AG04449 (cell line): ENCODE data around the gene ALPK3.

Experiments
- CTCF ChIA-PET: fragments of 350-600 bp; formaldehyde crosslinking; extraction: SDS; loops from one replicate; lab custom pipeline; 2021; ENCODE audit warnings: antibody characterized with exemption; lab: Yijun Ruan, JAX
- POLR2A ChIA-PET: fragments of 400-600, 350-600 bp; formaldehyde crosslinking; extraction: SDS; loops from one replicate; lab custom pipeline; 2020; ENCODE audit warnings: antibody characterized with exemption, inconsistent platforms; lab: Yijun Ruan, JAX
- DNase-seq: peaks from one replicate; pipeline ENCODE4 v3.0.0-alpha.2; 2010; ENCODE audit warnings: low read depth, low spot score
- H3K4me3 ChIP-seq: 2 replicates; pipeline ENCODE4 v1.5.1; 2011; ENCODE audit warnings: low read depth, mild to moderate bottlenecking, control low read depth, low read length
- TF ChIP-seq, protein P1 (sequence below): IDR thresholded peaks from one replicate; pipeline ENCODE4 v1.5.1; 2011; ENCODE audit warnings: mild to moderate bottlenecking, moderate library complexity, low read length, control low read depth, inconsistent platforms; ENCODE audit not compliant: insufficient read depth; ENCODE audit errors: missing control alignments

The ALPK3 gene

DNA sequence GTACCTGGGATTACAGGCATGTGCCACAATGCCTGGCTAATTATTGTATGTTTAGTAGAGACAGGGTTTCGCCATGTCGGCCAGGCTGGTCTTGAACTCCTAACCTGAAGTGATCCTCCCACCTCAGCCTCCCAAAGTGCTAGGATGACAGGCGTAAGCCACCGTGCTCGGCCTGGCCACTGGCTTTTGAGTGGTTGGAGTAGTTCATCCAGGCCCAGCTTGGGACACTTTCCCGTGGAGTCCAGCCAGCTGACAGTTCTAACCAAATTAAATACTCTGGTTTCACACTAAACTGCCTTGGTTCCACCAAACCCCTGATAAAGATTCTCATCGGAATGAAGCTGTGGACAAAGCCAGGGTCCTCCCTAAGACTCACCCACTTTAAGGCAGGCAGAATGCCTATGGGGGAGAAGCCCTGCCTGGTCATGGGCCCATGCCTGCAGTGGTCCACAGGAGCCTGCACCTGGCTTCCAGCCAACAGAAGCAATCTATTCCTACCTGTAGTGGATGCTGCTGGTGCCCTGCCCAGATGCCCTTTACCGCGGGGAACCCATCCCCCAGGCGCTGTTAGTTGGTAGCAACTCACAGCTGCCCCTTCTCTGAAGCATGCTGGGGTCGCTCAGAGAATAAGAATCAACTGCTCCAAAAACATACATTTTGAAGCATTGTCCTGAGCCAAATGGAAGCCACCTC, 62.1 kb downstream of the ALPK3 start:
- CTCF ChIA-PET, result interaction anchor here (0.9 to 3.6 kb wide), 11 partner anchors 11 to 291 kb away, joined by 3 to 20 read pairs (median 4); partner anchors contain the start of gene ZSCAN2
- POLR2A ChIA-PET, result no interaction called here
- DNase-seq, result no peak
- TF ChIP-seq, protein P1, sequence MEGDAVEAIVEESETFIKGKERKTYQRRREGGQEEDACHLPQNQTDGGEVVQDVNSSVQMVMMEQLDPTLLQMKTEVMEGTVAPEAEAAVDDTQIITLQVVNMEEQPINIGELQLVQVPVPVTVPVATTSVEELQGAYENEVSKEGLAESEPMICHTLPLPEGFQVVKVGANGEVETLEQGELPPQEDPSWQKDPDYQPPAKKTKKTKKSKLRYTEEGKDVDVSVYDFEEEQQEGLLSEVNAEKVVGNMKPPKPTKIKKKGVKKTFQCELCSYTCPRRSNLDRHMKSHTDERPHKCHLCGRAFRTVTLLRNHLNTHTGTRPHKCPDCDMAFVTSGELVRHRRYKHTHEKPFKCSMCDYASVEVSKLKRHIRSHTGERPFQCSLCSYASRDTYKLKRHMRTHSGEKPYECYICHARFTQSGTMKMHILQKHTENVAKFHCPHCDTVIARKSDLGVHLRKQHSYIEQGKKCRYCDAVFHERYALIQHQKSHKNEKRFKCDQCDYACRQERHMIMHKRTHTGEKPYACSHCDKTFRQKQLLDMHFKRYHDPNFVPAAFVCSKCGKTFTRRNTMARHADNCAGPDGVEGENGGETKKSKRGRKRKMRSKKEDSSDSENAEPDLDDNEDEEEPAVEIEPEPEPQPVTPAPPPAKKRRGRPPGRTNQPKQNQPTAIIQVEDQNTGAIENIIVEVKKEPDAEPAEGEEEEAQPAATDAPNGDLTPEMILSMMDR, result no peak
- H3K4me3 ChIP-seq, result no peak overlapping the region

DNA sequence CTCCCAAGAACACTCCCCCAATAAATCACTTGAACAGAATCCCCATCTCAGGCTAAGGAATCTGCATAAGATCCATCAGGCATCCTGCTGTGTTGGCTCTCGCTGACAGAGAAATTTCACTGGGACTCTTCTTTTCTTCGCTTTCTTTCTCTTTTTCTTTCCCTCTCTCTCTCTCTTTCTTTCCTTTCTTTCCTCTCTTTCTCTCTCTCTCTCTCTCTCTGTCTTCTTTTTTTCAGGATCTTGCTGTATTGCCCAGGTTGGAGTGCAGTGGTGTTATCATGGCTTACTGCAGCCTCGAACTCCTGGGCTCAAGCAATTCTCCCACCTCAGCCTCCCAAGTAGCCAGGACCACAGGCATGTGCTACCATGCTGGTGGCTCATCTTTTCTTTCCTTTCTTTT, 62.9 kb downstream of the ALPK3 start:
- no peak for DNase-seq
- CTCF ChIA-PET, result no interaction called here
- H3K4me3 ChIP-seq, result no peak overlapping the region
- POLR2A ChIA-PET, result no interaction called here
- TF ChIP-seq, protein P1, result no peak

DNA sequence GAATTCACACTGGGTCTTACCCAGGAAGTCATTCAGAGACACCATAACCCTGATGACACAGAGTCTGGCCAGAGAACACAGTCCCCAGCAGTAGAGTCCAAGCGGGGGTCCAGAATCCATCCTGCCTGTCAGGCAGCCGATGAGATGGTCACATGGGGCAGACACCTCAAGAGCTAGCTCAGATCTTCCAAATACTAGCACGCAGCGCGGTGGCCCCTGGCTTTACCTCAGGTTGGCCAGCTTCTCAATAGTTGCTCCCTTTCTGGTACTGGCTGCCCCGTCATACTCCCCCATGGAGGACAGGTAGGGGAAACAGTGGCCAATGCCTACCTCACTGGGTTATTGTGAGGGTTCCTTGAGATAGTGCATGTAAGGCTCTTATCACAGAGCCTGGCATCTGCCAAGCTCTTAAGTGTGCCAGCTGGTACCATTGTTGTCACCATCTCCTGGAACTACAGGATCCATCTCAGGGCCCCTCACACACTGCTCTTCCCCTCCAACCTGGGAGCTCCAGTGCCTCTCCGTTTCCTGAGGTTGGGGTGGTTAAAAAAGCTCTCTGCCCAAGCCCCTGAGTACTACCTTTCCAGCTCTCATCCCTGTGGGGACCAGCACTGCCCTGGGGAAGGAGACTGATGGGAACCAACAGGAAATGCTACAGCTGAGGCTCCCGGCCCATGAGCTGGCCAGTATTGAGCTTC, 63.8 kb downstream of the ALPK3 start:
- ChIA-PET POLR2A (no interaction called here), CTCF (no interaction called here)
- no peak for DNase-seq

DNA sequence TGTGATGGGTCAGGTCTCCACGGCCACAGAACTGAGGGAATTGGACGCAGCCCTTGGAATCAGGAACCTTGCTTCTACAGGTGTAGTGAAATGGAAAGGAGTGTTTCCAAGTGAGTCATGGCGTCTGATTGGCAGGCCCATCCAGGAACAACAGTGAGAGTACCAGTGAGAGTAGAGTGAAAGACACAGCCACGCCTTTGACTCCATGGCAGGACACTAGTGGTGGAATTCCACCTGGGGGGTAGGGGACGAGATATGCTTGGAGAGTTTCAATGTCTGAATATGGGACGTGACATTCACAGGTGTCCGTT, 64.3 kb downstream of the ALPK3 start:
- no peak overlapping the region for H3K4me3 ChIP-seq
- no peak for DNase-seq
- ChIA-PET POLR2A (no interaction called here), CTCF (interaction anchor here (1.5 kb wide), 1 partner anchor 27 kb away, joined by 3 read pairs; no protein-coding TSS in a partner anchor)
- TF ChIP-seq, protein P1, result no peak

More for the DNA sequence above, 63.8 kb downstream of the ALPK3 start:
- TF ChIP-seq, protein P1, result no peak
- H3K4me3 ChIP-seq, result no peak overlapping the region

DNA sequence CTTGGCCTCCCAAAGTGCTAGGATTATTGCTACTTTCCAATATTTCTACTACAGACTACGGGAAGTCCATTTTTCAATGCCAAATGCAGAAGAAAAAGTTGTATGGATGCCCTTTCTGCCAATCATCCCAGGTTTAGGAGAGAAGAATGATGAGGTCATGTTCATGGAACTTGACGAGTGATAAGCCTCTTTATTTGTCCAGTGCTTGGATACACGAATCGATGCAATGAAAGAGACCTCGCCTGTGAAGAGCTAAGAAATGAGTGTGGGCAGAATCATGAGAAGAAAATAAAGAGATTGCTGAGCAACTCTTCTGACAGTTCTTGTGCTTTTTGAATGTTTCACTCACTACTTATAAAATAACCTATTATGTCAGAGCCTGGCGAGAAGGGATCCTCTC, 66.3 kb downstream of the ALPK3 start:
- TF ChIP-seq, protein P1, result no peak
- no peak for DNase-seq
- POLR2A ChIA-PET, result no interaction called here
- CTCF ChIA-PET, result no interaction called here
- no peak overlapping the region for H3K4me3 ChIP-seq
